ENCODE results near the gene RCOR2. TPM values are rescaled to one million over a fixed set of nuclear protein-coding genes. Genes with fewer than 3 reads are reported as not detected.

The RCOR2 gene
- total and polyA plus RNA-seq, 2 of the 13 experiments (the other 11 are each of a cell fraction or from before 2014, with no cell fraction given) = 8.3 to 8.5 TPM

- no peak for TF ChIP-seq TRAFD1 (CRISPR knock-in tag; IDR thresholded peaks at IDR 0.05; ENCODE audit: borderline replicate concordance)
- no peak for TF ChIP-seq RORA (CRISPR knock-in tag; IDR thresholded peaks at IDR 0.05)
- no peak for TF ChIP-seq ADNP (CRISPR knock-in tag; IDR thresholded peaks at IDR 0.05)
- TF ChIP-seq, protein P1, sequence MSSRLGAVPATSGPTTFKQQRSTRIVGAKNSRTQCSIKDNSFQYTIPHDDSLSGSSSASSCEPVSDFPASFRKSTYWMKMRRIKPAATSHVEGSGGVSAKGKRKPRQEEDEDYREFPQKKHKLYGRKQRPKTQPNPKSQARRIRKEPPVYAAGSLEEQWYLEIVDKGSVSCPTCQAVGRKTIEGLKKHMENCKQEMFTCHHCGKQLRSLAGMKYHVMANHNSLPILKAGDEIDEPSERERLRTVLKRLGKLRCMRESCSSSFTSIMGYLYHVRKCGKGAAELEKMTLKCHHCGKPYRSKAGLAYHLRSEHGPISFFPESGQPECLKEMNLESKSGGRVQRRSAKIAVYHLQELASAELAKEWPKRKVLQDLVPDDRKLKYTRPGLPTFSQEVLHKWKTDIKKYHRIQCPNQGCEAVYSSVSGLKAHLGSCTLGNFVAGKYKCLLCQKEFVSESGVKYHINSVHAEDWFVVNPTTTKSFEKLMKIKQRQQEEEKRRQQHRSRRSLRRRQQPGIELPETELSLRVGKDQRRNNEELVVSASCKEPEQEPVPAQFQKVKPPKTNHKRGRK (CRISPR knock-in tag; IDR thresholded peaks at IDR 0.05) = no peak
- 0 out of 2 replicates have a peak, but pooled peaks have one; percentile 8 for TF ChIP-seq ZC3H13 (CRISPR knock-in tag; IDR thresholded peaks at IDR 0.05)
- peak; percentile 3 for TF ChIP-seq HNRNPLL (IDR thresholded peaks at IDR 0.05; ENCODE audit: low read depth, low read length, poor library complexity, severe bottlenecking)
- TF ChIP-seq ZNF205 (CRISPR knock-in tag; IDR thresholded peaks at IDR 0.05) = no peak
- no peak for TF ChIP-seq CHD4 (IDR thresholded peaks at IDR 0.05; ENCODE audit: borderline replicate concordance, low read length)
- TF ChIP-seq MAFK (conservative IDR thresholded peaks at IDR 0.05 in 1 of 2, IDR thresholded peaks at IDR 0.05 in 1 of 2; ENCODE audit: low read length in 2 of 2) = no peak
- 0 out of 2 replicates have a peak, but pooled peaks have one; percentile 19 for TF ChIP-seq ZNF616 (CRISPR knock-in tag; IDR thresholded peaks at IDR 0.05; ENCODE audit: low read depth)
- no peak for TF ChIP-seq HOXD1 (CRISPR knock-in tag; IDR thresholded peaks at IDR 0.05)
- TF ChIP-seq, protein P2, sequence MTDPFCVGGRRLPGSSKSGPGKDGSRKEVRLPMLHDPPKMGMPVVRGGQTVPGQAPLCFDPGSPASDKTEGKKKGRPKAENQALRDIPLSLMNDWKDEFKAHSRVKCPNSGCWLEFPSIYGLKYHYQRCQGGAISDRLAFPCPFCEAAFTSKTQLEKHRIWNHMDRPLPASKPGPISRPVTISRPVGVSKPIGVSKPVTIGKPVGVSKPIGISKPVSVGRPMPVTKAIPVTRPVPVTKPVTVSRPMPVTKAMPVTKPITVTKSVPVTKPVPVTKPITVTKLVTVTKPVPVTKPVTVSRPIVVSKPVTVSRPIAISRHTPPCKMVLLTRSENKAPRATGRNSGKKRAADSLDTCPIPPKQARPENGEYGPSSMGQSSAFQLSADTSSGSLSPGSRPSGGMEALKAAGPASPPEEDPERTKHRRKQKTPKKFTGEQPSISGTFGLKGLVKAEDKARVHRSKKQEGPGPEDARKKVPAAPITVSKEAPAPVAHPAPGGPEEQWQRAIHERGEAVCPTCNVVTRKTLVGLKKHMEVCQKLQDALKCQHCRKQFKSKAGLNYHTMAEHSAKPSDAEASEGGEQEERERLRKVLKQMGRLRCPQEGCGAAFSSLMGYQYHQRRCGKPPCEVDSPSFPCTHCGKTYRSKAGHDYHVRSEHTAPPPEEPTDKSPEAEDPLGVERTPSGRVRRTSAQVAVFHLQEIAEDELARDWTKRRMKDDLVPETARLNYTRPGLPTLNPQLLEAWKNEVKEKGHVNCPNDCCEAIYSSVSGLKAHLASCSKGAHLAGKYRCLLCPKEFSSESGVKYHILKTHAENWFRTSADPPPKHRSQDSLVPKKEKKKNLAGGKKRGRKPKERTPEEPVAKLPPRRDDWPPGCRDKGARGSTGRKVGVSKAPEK (CRISPR knock-in tag; IDR thresholded peaks at IDR 0.05; ENCODE audit: borderline replicate concordance) = no peak
- no peak for TF ChIP-seq ZSCAN9 (CRISPR knock-in tag; IDR thresholded peaks at IDR 0.05; ENCODE audit: borderline replicate concordance)
- 0 out of 2 replicates have a peak, but pooled peaks have one; percentile 32 for TF ChIP-seq BRD4 (CRISPR knock-in tag; IDR thresholded peaks at IDR 0.05)
- TF ChIP-seq ZFY (CRISPR knock-in tag; IDR thresholded peaks at IDR 0.05) = no peak; the same call in none of the 2 replicates
- no peak for TF ChIP-seq GATAD1 (CRISPR knock-in tag; IDR thresholded peaks at IDR 0.05)
These were observed 1.7 kb upstream of the RCOR2 start (continued) for GRCh38 chr11:63918507-63919191.

All from HepG2 (cell line).